HL-60 (cell line): Measurements from ENCODE around the gene PKP4.

Experiments used
- GABPA ChIP-seq: IDR thresholded peaks from 2 replicates; pipeline ENCODE4 v1.6.1; 2012; ENCODE audit warnings: low read depth
- POLR2AphosphoS5 ChIP-seq: IDR thresholded peaks from 2 replicates; pipeline ENCODE4 v1.6.1; 2012; ENCODE audit warnings: low read depth
- TF ChIP-seq, protein P1 (sequence below): IDR thresholded peaks from one replicate; pipeline ENCODE4 v1.5.1; 2011; ENCODE audit warnings: low read length, control low read depth, inconsistent platforms; ENCODE audit not compliant: insufficient read depth

GRCh38 chr2:158554996-158555395 is 98.2 kb downstream of the PKP4 start:
- TF ChIP-seq, protein P1, sequence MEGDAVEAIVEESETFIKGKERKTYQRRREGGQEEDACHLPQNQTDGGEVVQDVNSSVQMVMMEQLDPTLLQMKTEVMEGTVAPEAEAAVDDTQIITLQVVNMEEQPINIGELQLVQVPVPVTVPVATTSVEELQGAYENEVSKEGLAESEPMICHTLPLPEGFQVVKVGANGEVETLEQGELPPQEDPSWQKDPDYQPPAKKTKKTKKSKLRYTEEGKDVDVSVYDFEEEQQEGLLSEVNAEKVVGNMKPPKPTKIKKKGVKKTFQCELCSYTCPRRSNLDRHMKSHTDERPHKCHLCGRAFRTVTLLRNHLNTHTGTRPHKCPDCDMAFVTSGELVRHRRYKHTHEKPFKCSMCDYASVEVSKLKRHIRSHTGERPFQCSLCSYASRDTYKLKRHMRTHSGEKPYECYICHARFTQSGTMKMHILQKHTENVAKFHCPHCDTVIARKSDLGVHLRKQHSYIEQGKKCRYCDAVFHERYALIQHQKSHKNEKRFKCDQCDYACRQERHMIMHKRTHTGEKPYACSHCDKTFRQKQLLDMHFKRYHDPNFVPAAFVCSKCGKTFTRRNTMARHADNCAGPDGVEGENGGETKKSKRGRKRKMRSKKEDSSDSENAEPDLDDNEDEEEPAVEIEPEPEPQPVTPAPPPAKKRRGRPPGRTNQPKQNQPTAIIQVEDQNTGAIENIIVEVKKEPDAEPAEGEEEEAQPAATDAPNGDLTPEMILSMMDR: no peak
- TF ChIP-seq POLR2AphosphoS5 (no peak), GABPA (no peak)
